ENCODE data around the gene MAP2. TPM values are rescaled to one million over a fixed set of nuclear protein-coding genes. Genes with fewer than 3 reads are reported as not detected.

MAP2 gene
- total RNA-seq, 1 experiment from 2014 or later: 7.6 TPM

DNA sequence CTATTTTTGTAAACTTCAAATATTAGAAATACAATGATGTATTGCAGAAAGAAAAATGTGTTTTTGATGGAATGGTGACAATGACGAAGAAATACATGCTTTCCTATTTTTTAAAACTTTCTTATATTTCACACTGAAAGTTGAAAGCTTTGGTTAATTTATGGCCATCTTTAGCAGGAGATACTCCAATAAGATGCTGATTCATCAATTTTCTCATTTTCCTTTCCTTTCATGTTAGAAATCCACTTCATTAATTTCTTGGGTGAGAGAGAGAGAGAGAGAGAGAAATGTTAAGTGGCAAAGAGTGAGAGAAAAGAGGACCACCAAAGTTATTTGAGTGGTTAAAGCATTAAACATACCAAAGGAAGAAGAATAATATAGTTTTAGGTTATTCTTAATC is 28.6 kb upstream of the MAP2 start:
- H3K9me3 Mint-ChIP-seq: no peaks in the 10 kb centered on the region
- H3K4me1 Mint-ChIP-seq: no peaks in the 10 kb centered on the region
- no peaks in the 10 kb centered on the region for H3K36me3 Mint-ChIP-seq
- DNase-seq (ENCODE audit: low spot score) (no peak), ATAC-seq (no peak)
- no peak overlapping the region for H3K27ac Mint-ChIP-seq
- CTCF ChIA-PET: no interaction called here
- no peak for TF ChIP-seq SMAD3 (CRISPR knock-in tag; IDR thresholded peaks at IDR 0.05; ENCODE audit: borderline replicate concordance)
- no peak for TF ChIP-seq NFATC4 (CRISPR knock-in tag; IDR thresholded peaks at IDR 0.05)
- no peak for TF ChIP-seq KAT7 (CRISPR knock-in tag; IDR thresholded peaks at IDR 0.05; ENCODE audit: borderline replicate concordance)
- TF ChIP-seq ZNF512 (CRISPR knock-in tag; IDR thresholded peaks at IDR 0.05; ENCODE audit: borderline replicate concordance): no peak
- TF ChIP-seq NR2C2 (CRISPR knock-in tag; IDR thresholded peaks at IDR 0.05): no peak
- TF ChIP-seq, protein P1, sequence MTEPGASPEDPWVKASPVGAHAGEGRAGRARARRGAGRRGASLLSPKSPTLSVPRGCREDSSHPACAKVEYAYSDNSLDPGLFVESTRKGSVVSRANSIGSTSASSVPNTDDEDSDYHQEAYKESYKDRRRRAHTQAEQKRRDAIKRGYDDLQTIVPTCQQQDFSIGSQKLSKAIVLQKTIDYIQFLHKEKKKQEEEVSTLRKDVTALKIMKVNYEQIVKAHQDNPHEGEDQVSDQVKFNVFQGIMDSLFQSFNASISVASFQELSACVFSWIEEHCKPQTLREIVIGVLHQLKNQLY (CRISPR knock-in tag; IDR thresholded peaks at IDR 0.05): no peak
- no peak for TF ChIP-seq EMX1 (CRISPR knock-in tag; IDR thresholded peaks at IDR 0.05)
- TF ChIP-seq FOXJ3 (CRISPR knock-in tag; IDR thresholded peaks at IDR 0.05; ENCODE audit: borderline replicate concordance): no peak
- TF ChIP-seq, protein P2, sequence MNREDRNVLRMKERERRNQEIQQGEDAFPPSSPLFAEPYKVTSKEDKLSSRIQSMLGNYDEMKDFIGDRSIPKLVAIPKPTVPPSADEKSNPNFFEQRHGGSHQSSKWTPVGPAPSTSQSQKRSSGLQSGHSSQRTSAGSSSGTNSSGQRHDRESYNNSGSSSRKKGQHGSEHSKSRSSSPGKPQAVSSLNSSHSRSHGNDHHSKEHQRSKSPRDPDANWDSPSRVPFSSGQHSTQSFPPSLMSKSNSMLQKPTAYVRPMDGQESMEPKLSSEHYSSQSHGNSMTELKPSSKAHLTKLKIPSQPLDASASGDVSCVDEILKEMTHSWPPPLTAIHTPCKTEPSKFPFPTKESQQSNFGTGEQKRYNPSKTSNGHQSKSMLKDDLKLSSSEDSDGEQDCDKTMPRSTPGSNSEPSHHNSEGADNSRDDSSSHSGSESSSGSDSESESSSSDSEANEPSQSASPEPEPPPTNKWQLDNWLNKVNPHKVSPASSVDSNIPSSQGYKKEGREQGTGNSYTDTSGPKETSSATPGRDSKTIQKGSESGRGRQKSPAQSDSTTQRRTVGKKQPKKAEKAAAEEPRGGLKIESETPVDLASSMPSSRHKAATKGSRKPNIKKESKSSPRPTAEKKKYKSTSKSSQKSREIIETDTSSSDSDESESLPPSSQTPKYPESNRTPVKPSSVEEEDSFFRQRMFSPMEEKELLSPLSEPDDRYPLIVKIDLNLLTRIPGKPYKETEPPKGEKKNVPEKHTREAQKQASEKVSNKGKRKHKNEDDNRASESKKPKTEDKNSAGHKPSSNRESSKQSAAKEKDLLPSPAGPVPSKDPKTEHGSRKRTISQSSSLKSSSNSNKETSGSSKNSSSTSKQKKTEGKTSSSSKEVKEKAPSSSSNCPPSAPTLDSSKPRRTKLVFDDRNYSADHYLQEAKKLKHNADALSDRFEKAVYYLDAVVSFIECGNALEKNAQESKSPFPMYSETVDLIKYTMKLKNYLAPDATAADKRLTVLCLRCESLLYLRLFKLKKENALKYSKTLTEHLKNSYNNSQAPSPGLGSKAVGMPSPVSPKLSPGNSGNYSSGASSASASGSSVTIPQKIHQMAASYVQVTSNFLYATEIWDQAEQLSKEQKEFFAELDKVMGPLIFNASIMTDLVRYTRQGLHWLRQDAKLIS (CRISPR knock-in tag; IDR thresholded peaks at IDR 0.05; ENCODE audit: borderline replicate concordance): no peak
- POLR2A ChIA-PET: no interaction called here
- H3K4me3 Mint-ChIP-seq: no peak overlapping the region
- no peaks in the 10 kb centered on the region for H3K27me3 Mint-ChIP-seq (ENCODE audit: low read depth)

GRCh38 chr2:209395652-209396051 is 28.2 kb upstream of the MAP2 start:
- Mint-ChIP-seq H3K27ac (no peak overlapping the region), H3K4me3 (no peak overlapping the region), H3K9me3 (no peaks in the 10 kb centered on the region), H3K4me1 (no peaks in the 10 kb centered on the region), H3K36me3 (no peaks in the 10 kb centered on the region), H3K27me3 (ENCODE audit: low read depth) (no peaks in the 10 kb centered on the region)
- ATAC-seq: no peak
- no peak for DNase-seq (ENCODE audit: low spot score)
- ChIA-PET CTCF (no interaction called here), POLR2A (no interaction called here)
- TF ChIP-seq RORB (CRISPR knock-in tag; IDR thresholded peaks at IDR 0.05) (no peak), ELF4 (CRISPR knock-in tag; IDR thresholded peaks at IDR 0.05; ENCODE audit: low read depth) (no peak), NR1H2 (CRISPR knock-in tag; IDR thresholded peaks at IDR 0.05) (no peak), SMAD4 (CRISPR knock-in tag; IDR thresholded peaks at IDR 0.05) (no peak), PRDM15 (CRISPR knock-in tag; IDR thresholded peaks at IDR 0.05) (no peak), CTCF (IDR thresholded peaks at IDR 0.05) (no peak), ZNF423 (CRISPR knock-in tag; IDR thresholded peaks at IDR 0.05) (no peak), E2F4 (CRISPR knock-in tag; IDR thresholded peaks at IDR 0.05; ENCODE audit: borderline replicate concordance, low read depth) (no peak), ZNF396 (CRISPR knock-in tag; IDR thresholded peaks at IDR 0.05; ENCODE audit: borderline replicate concordance) (no peak), E2F5 (CRISPR knock-in tag; IDR thresholded peaks at IDR 0.05) (no peak), ZNF671 (CRISPR knock-in tag; IDR thresholded peaks at IDR 0.05) (no peak), KAT7 (CRISPR knock-in tag; IDR thresholded peaks at IDR 0.05; ENCODE audit: borderline replicate concordance) (no peak)
- TF ChIP-seq, protein P3, sequence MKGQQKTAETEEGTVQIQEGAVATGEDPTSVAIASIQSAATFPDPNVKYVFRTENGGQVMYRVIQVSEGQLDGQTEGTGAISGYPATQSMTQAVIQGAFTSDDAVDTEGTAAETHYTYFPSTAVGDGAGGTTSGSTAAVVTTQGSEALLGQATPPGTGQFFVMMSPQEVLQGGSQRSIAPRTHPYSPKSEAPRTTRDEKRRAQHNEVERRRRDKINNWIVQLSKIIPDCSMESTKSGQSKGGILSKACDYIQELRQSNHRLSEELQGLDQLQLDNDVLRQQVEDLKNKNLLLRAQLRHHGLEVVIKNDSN (CRISPR knock-in tag; IDR thresholded peaks at IDR 0.05): no peak
